Liver (tissue), 3 donors: ENCODE results near the gene UBE2F.

ENCODE experiments used
- ATF3 ChIP-seq: IDR thresholded peaks from 2 replicates; pipeline ENCODE4 v1.6.1; 2016; ENCODE audit warnings: antibody characterized with exemption
- CTCF ChIP-seq: fragments of 150-350 bp; IDR thresholded peaks from 2 replicates; pipeline ENCODE4 v1.5.1; 2017; ENCODE audit warnings: improper control_type of control experiment, low read depth, low read length; ENCODE audit not compliant: missing input control
- EGR1 ChIP-seq, 2 donors: IDR thresholded peaks; 2 replicates each; pipeline ENCODE4 v1.6.1; 2016 to 2018; ENCODE audit warnings: antibody characterized with exemption in 2 of 2, low read depth in 2 of 2
- JUND ChIP-seq, 2 donors: IDR thresholded peaks; 2 replicates each; pipeline ENCODE4 v1.6.1; 2016; ENCODE audit warnings: antibody characterized with exemption in 2 of 2
- MAX ChIP-seq: IDR thresholded peaks from 2 replicates; pipeline ENCODE4 v1.6.1; 2016; ENCODE audit warnings: antibody characterized with exemption
- NR2F2 ChIP-seq: IDR thresholded peaks from 2 replicates; pipeline ENCODE4 v1.6.1; 2016; ENCODE audit warnings: antibody characterized with exemption
- RAD21 ChIP-seq, 2 donors: IDR thresholded peaks; 2 replicates each; pipeline ENCODE4 v1.6.1; 2016; ENCODE audit warnings: antibody characterized with exemption in 2 of 2, mild to moderate bottlenecking in 2 of 2
- REST ChIP-seq: IDR thresholded peaks from 2 replicates; pipeline ENCODE4 v1.6.1; 2016; ENCODE audit warnings: antibody characterized with exemption, mild to moderate bottlenecking
- TAF1 ChIP-seq: conservative IDR thresholded peaks from 2 replicates; pipeline ENCODE4 v1.6.1; 2016; ENCODE audit warnings: antibody characterized with exemption, mild to moderate bottlenecking
- YY1 ChIP-seq: IDR thresholded peaks from 2 replicates; pipeline ENCODE4 v1.6.1; 2016; ENCODE audit warnings: antibody characterized with exemption, mild to moderate bottlenecking
- ZBTB33 ChIP-seq: IDR thresholded peaks from 2 replicates; pipeline ENCODE4 v1.6.1; 2016; ENCODE audit warnings: antibody characterized with exemption
- donor health status: healthy.
- donor health status: healthy.

- TF ChIP-seq CTCF: no peak
- no peak for TF ChIP-seq JUND (IDR thresholded peaks at IDR 0.05)
- TF ChIP-seq REST: no peak
- no peak for TF ChIP-seq NR2F2
- no peak for TF ChIP-seq ATF3
- no peak for TF ChIP-seq RAD21 (IDR thresholded peaks at IDR 0.05)
- TF ChIP-seq YY1: no peak
- TF ChIP-seq EGR1 (IDR thresholded peaks at IDR 0.05; ENCODE audit: low read depth in 2 of 2): no peak
- TF ChIP-seq ZBTB33: no peak
- no peak for TF ChIP-seq TAF1
- no peak for TF ChIP-seq MAX
Observed at GRCh38 chr2:237951878-237952277, 14.9 kb upstream of the UBE2F start.
